H1 (cell line): Measurements from ENCODE around the gene FADS6. TPM values are rescaled to one million over a fixed set of nuclear protein-coding genes. Genes with fewer than 3 reads are reported as not detected.

Experiments
- SP4 ChIP-seq: IDR thresholded peaks from 2 replicates; pipeline ENCODE4 v1.6.1; 2012; ENCODE audit warnings: low read length, inconsistent platforms
- polyA plus RNA-seq, 7 experiments: library from polyadenylated mRNA; depleted of rRNA in 3 of 7; stranded (reverse) in 5 of 7; unstranded in 2 of 7; fragments of >200 nt in 5 of 7; fragments of 200-250 nt in 2 of 7; gene quantifications; 1 replicate in 5 of 7; 2 replicates in 1 of 7; 4 replicates in 1 of 7; pipeline versions ENCODE4 v1.2.1 to v1.2.3, GENCODE V29; 2011 to 2013; ENCODE audit warnings: missing spikeins in 2 of 7, mixed read lengths in 2 of 7
- total RNA-seq: library from RNA; stranded (reverse); fragmentation: NEBNext Ultra II Directional; extraction: Animal tissue kit (Norgen Biotek cat#: 25700); gene quantifications from 2 replicates; pipeline ENCODE4 v1.2.1, GENCODE V29; 2021

Gene FADS6
- total and polyA plus RNA-seq, 2 of the 8 experiments (the other 6 are each of a cell fraction or from before 2014, with no cell fraction given), result 0.56 to 2.5 TPM

- TF ChIP-seq SP4, result no peak
Observed at GRCh38 chr17:74836691-74837467, 56.6 kb downstream of the FADS6 start (continued).
